ENCODE data around the gene NF1. TPM values are rescaled to one million over a fixed set of nuclear protein-coding genes. Genes with fewer than 3 reads are reported as not detected.

Gene NF1
- polyA plus RNA-seq, 1 of the 3 experiments (the other 2 are of a cell fraction), result 19.6 TPM

GRCh38 chr17:31299624-31300023, 204.8 kb downstream of the NF1 start:
- POLR2A ChIA-PET, result no interaction called here
- no peaks in the 10 kb centered on the region for H3K27me3 ChIP-seq (ENCODE audit: insufficient read depth)
- CTCF ChIA-PET, result no interaction called here

GRCh38 chr17:31307640-31308039, 212.9 kb downstream of the NF1 start:
- Histone ChIP-seq H3K4me1 (ENCODE audit: control insufficient read depth in 1 of 2, insufficient read depth in 2 of 2, low read depth in 1 of 2, low read length in 1 of 2) (no peaks in the 10 kb centered on the region), H3K79me2 (ENCODE audit: insufficient read depth) (peaks cover 8% of the 10 kb centered on the region; the same call in 1 of the 2 replicates), H3K4me3 (ENCODE audit: low read depth in 2 of 2, low read length in 1 of 2) (no peak overlapping the region), H3K27me3 (ENCODE audit: insufficient read depth) (no peaks in the 10 kb centered on the region), H3K9me3 (no peaks in the 10 kb centered on the region), H3K27ac (ENCODE audit: low read depth in 2 of 2, low read length in 1 of 2) (no peak overlapping the region), H4K20me1 (ENCODE audit: insufficient read depth) (no peaks in the 10 kb centered on the region), H2AFZ (ENCODE audit: low read depth) (no peak overlapping the region), H3K4me2 (no peak overlapping the region), H3K9me2 (no peaks in the 10 kb centered on the region), H3K9ac (no peak overlapping the region), H3K36me3 (replicated peaks in 1 of 2; ENCODE audit: control insufficient read depth in 1 of 2, insufficient read depth in 2 of 2, low read length in 1 of 2) (peaks cover 0 to 12% of the 10 kb centered on the region in 2 experiments), H3F3A (replicated peaks; ENCODE audit: insufficient read depth) (peaks cover 3% of the 10 kb centered on the region)
- ChIA-PET POLR2A (no interaction called here), CTCF (no interaction called here)
- WGBS (ENCODE audit: low lambda C conversion rate), result 93% methylated on average over 1 of the region's 1 CpG
- no peak for DNase-seq
- no peak for TF ChIP-seq CHD2 (IDR thresholded peaks at IDR 0.05; ENCODE audit: low read length, partially characterized antibody)
- no peak for TF ChIP-seq NFIC (IDR thresholded peaks at IDR 0.05; ENCODE audit: borderline replicate concordance)
- TF ChIP-seq RCOR1 (IDR thresholded peaks at IDR 0.05; ENCODE audit: low read length), result no peak
- TF ChIP-seq REST (IDR thresholded peaks at IDR 0.05; ENCODE audit: low read depth, low read length), result no peak
- no peak for TF ChIP-seq RFX5 (IDR thresholded peaks at IDR 0.05; ENCODE audit: low read length)
- TF ChIP-seq TCF12 (IDR thresholded peaks at IDR 0.05), result no peak
- TF ChIP-seq FOXM1 (IDR thresholded peaks at IDR 0.05; ENCODE audit: low read depth), result no peak
- TF ChIP-seq GATA2 (CRISPR knock-in tag; IDR thresholded peaks at IDR 0.05), result no peak
- TF ChIP-seq POLR2AphosphoS5 (IDR thresholded peaks at IDR 0.05; ENCODE audit: low read depth, low read length), result no peak
- TF ChIP-seq SIN3A (IDR thresholded peaks at IDR 0.05; ENCODE audit: borderline replicate concordance, low read depth, low read length), result no peak
- TF ChIP-seq CTCF (IDR thresholded peaks at IDR 0.05), result no peak

More at GRCh38 chr17:31299624-31300023, 204.8 kb downstream of the NF1 start:
- no peaks in the 10 kb centered on the region; a peak in 1 of 4 replicates for H3K4me1 ChIP-seq (ENCODE audit: control insufficient read depth in 1 of 2, insufficient read depth in 2 of 2, low read depth in 1 of 2, low read length in 1 of 2)
- no peaks in the 10 kb centered on the region for H3K9me2 ChIP-seq
- no peaks in the 10 kb centered on the region for H4K20me1 ChIP-seq (ENCODE audit: insufficient read depth)
- TF ChIP-seq FOXM1 (IDR thresholded peaks at IDR 0.05; ENCODE audit: low read depth) (no peak), CTCF (IDR thresholded peaks at IDR 0.05) (no peak), POLR2AphosphoS5 (IDR thresholded peaks at IDR 0.05; ENCODE audit: low read depth, low read length) (no peak), SMC3 (IDR thresholded peaks at IDR 0.05; ENCODE audit: low read depth, low read length) (no peak), PBX3 (IDR thresholded peaks at IDR 0.05) (no peak), TAF1 (IDR thresholded peaks at IDR 0.05; ENCODE audit: borderline replicate concordance, low read depth, low read length) (no peak), YY1 (IDR thresholded peaks at IDR 0.05; ENCODE audit: low read depth) (no peak), NRF1 (IDR thresholded peaks at IDR 0.05; ENCODE audit: low read depth, low read length) (no peak), EP300 (IDR thresholded peaks at IDR 0.05; ENCODE audit: borderline replicate concordance in 1 of 2, low read depth in 1 of 2, low read length in 1 of 2) (no peak)
- no peak for DNase-seq
- peaks cover 5 to 30% of the 10 kb centered on the region in 2 experiments for H3K36me3 ChIP-seq (replicated peaks in 1 of 2; ENCODE audit: control insufficient read depth in 1 of 2, insufficient read depth in 2 of 2, low read length in 1 of 2)
- no peak overlapping the region for H2AFZ ChIP-seq (ENCODE audit: low read depth)
- H3K9ac ChIP-seq, result no peak overlapping the region
- H3K79me2 ChIP-seq (ENCODE audit: insufficient read depth), result peaks cover 1% of the 10 kb centered on the region; the same call in 1 of the 2 replicates
- H3K9me3 ChIP-seq, result no peaks in the 10 kb centered on the region
- H3K27ac ChIP-seq (ENCODE audit: low read depth in 2 of 2, low read length in 1 of 2), result no peak overlapping the region
- H3K4me3 ChIP-seq (ENCODE audit: low read depth in 2 of 2, low read length in 1 of 2), result no peak overlapping the region
- no peak overlapping the region for H3K4me2 ChIP-seq
- peaks cover 4% of the 10 kb centered on the region for H3F3A ChIP-seq (replicated peaks; ENCODE audit: insufficient read depth)
